Right lobe of liver (tissue), 6 donors: ENCODE measurements around the gene MLXIPL. TPM values are rescaled to one million over a fixed set of nuclear protein-coding genes. Genes with fewer than 3 reads are reported as not detected.
"Not testable (repeated sequence)": the region's sequence is repeated elsewhere in the genome, so short reads cannot be mapped to it uniquely, and the experiment has no call there.

Experiments
- ATAC-seq, 4 donors: fragments of 200-7000 bp; cut with Tn5 transposase; one replicate each; pipeline ENCODE4 v1.9.1; 2020; ENCODE audit warnings: mild to moderate bottlenecking in 4 of 4, moderate library complexity in 4 of 4
- DNase-seq, 3 donors: peaks; one replicate each; pipeline ENCODE4 v3.0.0-alpha.2; 2020
- H3K27ac ChIP-seq, 3 donors: fragments of 200-600 bp; one replicate each; pipeline ENCODE4 v1.8.0; 2022
- H3K27me3 ChIP-seq, 2 donors: fragments of 200-600 bp; one replicate each; pipeline ENCODE4 v1.8.0; 2022
- H3K36me3 ChIP-seq, 4 donors: fragments of 200-600 bp; sonication (generic) in 1 of 4; one replicate each; pipeline versions ENCODE4 v1.5.1 to v1.8.0; 2017 to 2022; ENCODE audit warnings: control low read depth in 1 of 4
- H3K4me1 ChIP-seq, 4 donors: fragments of 200-600 bp; sonication (generic) in 1 of 4; one replicate each; pipeline versions ENCODE4 v1.5.1 to v1.8.0; 2017 to 2022; ENCODE audit warnings: control low read depth in 1 of 4
- H3K4me3 ChIP-seq, 3 donors: fragments of 200-600 bp; one replicate each; pipeline ENCODE4 v1.8.0; 2022
- H3K9me3 ChIP-seq, 4 donors: fragments of 200-600 bp; sonication (generic) in 1 of 4; one replicate each; pipeline versions ENCODE4 v1.5.1 to v1.8.0; 2017 to 2022; ENCODE audit warnings: control low read depth in 1 of 4
- CTCF ChIP-seq, 4 donors: fragments of 200-600 bp in 3 of 4; fragments of 450-650 bp in 1 of 4; IDR thresholded peaks; one replicate each; pipeline versions ENCODE4 v1.5.1 to v1.8.0; 2016 to 2022; ENCODE audit warnings: antibody characterized with exemption in 4 of 4, mild to moderate bottlenecking in 2 of 4
- POLR2A ChIP-seq: fragments of 450-650 bp; IDR thresholded peaks from one replicate; pipeline ENCODE4 v1.6.1; 2017; ENCODE audit warnings: antibody characterized with exemption, mild to moderate bottlenecking
- WGBS: methylation state at CpG from one replicate; pipeline ENCODE4 v1.1.6; 2018; ENCODE audit warnings: low coverage, low lambda C conversion rate; ENCODE audit not compliant: insufficient coverage; ENCODE audit errors: missing lambda C conversion rate; 5-methylcytosine and 5-hydroxymethylcytosine counted together
- intact Hi-C, 2 donors: fragments of 100-400 bp; cut with DNase I; formaldehyde crosslinking; loops; one replicate each; pipeline versions ENCODE4 v1.11.2 to v1.14.1; 2022
- total RNA-seq, 6 experiments: library from RNA; depleted of rRNA in 2 of 6; stranded (reverse); fragments of >200 nt in 2 of 6; fragmentation: NEBNext Ultra II Directional in 3 of 6; extraction: Animal tissue kit (Norgen Biotek cat#: 25700) in 3 of 6; gene quantifications; one replicate each; pipeline versions ENCODE4 v1.1.0 to v1.2.4, GENCODE V29; 2016 to 2023
- donor health status: DM: no; HTN: yes; CAD: no.
- donor health status: DM: no; HTN: no; CAD: no.
- donor health status: DM: no; HTN: no; CAD: no.
- donor health status: DM: no; HTN: yes; CAD: no.
- donor health status: DM: no; HTN: yes; CAD: no.

Gene MLXIPL
- total RNA-seq, 6 experiments from 2014 or later: 53.5 to 552 (median 225) TPM

GRCh38 chr7:73567846-73568685 lies 56.3 kb downstream of the MLXIPL start:
- ATAC-seq: peak in 1 of 4 donors; percentile 5
- no peaks in the 10 kb centered on the region for H3K9me3 ChIP-seq
- H3K4me1 ChIP-seq: no peaks in the 10 kb centered on the region
- H3K4me3 ChIP-seq: no peak overlapping the region
- intact Hi-C loops: no loop called here
- no peaks in the 10 kb centered on the region for H3K27me3 ChIP-seq
- no peak for DNase-seq
- TF ChIP-seq POLR2A (no peak), CTCF (IDR thresholded peaks at IDR 0.05) (no peak)
- 78% methylated on average over 6 of the region's 12 CpGs for WGBS
- H3K27ac ChIP-seq: no peak overlapping the region
- peaks cover 0 to 34% (median 23%) of the 10 kb centered on the region in 4 donors for H3K36me3 ChIP-seq

DNA sequence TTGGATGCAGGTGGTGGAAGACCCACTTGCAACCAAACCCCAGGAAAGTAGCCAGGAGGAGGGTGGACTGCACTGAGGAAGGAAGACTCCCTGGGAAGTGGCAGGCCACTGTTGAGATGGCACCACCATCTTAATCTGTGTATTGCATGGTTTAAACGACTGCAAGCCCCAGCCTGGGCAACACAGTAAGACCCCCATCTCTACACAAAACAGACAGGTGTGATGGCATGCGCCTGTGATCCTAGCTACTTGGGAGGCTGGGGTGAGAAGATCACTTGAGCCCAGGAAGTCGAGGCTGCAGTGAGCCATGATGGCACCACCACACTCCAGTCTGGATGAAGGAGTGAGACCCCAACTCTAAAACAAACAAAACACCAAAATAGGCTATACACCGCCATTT lies 57.2 kb downstream of the MLXIPL start:
- 88% methylated on average over 1 of the region's 4 CpGs for WGBS
- peaks cover 0 to 25% (median 16%) of the 10 kb centered on the region in 4 donors for H3K36me3 ChIP-seq
- no peak for TF ChIP-seq CTCF (IDR thresholded peaks at IDR 0.05)
- no peak for TF ChIP-seq POLR2A
- intact Hi-C loops: no loop called here
- no peak for ATAC-seq
- no peak for DNase-seq
- no peaks in the 10 kb centered on the region for H3K4me1 ChIP-seq
- H3K27ac ChIP-seq: no peak overlapping the region
- no peaks in the 10 kb centered on the region for H3K27me3 ChIP-seq
- no peak overlapping the region for H3K4me3 ChIP-seq
- H3K9me3 ChIP-seq: no peaks in the 10 kb centered on the region

DNA sequence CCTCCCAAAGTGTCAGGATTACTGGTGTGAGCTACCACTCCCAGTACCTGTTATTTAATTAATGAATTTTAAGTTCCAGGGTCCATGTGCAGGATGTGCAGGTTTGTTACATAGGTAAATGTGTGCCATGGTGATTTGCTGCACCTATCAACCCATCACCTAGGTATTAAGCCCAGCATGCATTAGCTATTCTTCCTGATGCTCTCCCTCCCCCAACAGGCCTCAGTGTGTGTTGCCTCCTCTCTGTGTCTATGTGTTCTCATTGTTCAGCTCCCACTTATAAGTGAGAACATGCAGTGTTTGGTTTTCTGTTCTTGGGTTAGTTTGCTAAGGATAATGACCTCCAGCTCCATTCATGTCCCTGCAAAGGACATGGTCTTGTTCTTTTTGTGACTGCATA lies 57.9 kb downstream of the MLXIPL start:
- ATAC-seq: peak in 2 of 4 donors; percentile 5 to 9
- H3K4me3 ChIP-seq: peak overlapping the region; percentile 38 to 44 (median 41)
- H3K4me1 ChIP-seq, intact Hi-C loops, DNase-seq, H3K27ac ChIP-seq, H3K9me3 ChIP-seq, H3K27me3 ChIP-seq: not testable (repeated sequence)
- peaks cover 0 to 18% (median 12%) of the 10 kb centered on the region in 4 donors for H3K36me3 ChIP-seq

GRCh38 chr7:73565675-73566340 lies 58.5 kb downstream of the MLXIPL start:
- peak; percentile 47 to 70 (median 66) for ATAC-seq
- H3K9me3 ChIP-seq: no peaks in the 10 kb centered on the region
- no peak for DNase-seq
- H3K27ac ChIP-seq: no peak overlapping the region
- peaks cover 0 to 12% (median 8%) of the 10 kb centered on the region in 4 donors for H3K36me3 ChIP-seq
- 20% methylated on average over 6 of the region's 7 CpGs for WGBS
- H3K4me1 ChIP-seq: no peaks in the 10 kb centered on the region
- no peaks in the 10 kb centered on the region for H3K27me3 ChIP-seq
- TF ChIP-seq CTCF (IDR thresholded peaks at IDR 0.05) (no peak), POLR2A (no peak)
- intact Hi-C loops: no loop called here
- peak overlapping the region; percentile 38 to 44 (median 41) for H3K4me3 ChIP-seq
